Dedifferentiated amniotic fluid mesenchymal stem cell (primary cell): Measurements from ENCODE around the gene LHX3.

Source experiments
- DNase-seq: peaks from one replicate; pipeline ENCODE4 v3.0.0-alpha.2; 2016; ENCODE audit errors: extremely low spot score

The LHX3 gene

DNA sequence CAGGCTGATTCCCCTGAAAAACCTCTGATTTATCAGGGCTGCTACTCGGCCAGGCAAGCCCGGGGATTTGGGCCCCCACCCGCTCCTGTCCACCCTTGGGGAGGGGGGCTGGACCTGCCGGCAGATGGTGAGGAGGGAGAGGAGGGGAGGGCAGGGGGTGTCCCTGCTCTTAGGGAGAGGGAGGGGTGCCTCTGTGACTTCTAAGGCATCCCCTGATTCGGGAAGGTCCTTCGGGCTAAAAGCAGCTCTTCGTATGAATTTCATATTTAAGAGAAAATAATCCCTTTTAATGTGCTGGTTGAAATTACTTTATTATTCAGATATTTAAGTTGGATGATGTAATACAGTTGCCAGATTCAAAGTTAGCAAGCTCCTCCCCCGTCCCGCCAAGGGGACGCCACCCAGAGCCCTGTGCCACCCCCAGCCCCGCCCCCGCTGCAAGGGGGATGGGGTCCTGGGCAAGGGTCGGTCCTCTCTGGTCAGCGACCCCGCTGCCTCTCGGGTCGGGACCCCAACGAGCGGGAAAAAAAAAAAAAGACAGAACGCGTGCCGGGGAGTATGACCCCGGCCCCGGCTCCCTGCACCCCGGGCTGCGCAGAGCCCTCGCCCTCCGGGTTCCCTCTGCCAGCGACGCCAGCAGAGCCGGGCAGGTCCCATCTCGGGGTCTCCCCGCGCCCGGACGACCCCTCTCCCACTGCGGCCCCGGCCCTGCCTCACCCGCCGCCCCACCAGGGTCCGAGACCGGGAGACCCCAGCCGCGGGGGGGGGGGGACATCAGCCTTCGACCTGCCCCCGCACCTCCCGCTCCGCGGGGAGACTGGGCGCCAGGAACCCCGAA is 12.4 kb downstream of the LHX3 start:
- DNase-seq, result no peak

DNA sequence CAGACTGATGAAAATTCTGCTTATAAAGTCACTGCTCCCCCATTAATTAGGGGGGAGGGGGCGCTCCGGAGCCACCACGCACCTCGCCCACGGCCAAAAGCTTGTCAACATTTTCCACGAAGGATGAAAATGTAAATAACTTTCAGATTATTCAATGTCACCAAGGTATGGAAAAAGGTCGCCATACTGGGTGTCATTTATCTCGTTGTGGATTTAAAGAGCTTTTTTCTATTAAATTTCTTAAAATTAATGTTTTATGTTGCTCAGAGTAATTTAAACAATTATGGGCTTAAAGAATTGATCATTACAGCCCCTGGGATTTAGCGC is 13.0 kb downstream of the LHX3 start:
- no peak for DNase-seq

- no peak for DNase-seq
These were observed 13.6 kb downstream of the LHX3 start for GRCh38 chr9:136191099-136191959.

DNA sequence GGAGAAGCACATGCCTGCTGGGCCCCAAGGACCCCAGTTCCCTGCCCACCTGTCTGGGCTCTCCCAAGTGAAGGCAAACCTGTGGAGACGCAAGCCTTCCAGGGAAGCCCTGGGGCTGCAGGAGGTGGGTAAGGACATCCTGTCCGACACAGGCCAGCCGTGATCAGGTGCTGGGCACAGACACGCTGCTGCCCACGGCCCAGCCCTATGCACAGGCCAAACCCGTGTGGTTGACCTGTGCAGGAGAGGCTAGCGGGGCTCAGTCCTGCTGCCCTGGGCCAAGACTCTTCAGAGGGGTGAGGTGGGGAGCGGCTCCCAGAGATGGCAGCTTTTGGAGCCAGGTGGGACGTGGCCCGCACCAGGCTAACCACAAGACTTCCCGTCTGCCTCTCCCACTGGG is 14.3 kb downstream of the LHX3 start:
- no peak for DNase-seq

DNA sequence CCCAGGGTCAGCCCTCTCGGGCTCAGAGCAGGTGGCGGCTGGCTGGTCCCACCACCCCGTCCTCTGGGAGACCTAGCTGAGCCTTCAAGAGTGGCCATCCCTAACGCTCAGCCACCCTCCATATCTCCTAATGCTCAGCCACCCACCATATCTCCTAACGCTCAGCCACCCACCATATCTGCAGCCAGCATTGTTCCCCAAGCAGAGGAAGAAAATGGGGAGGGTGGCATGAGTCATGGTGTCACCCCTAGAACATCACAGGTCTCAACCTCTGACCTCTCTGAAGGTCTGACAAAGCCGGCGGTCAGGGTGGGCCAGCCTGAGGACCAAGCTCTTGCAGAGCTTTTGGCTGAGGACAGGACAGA is 14.7 kb downstream of the LHX3 start:
- DNase-seq, result no peak

DNA sequence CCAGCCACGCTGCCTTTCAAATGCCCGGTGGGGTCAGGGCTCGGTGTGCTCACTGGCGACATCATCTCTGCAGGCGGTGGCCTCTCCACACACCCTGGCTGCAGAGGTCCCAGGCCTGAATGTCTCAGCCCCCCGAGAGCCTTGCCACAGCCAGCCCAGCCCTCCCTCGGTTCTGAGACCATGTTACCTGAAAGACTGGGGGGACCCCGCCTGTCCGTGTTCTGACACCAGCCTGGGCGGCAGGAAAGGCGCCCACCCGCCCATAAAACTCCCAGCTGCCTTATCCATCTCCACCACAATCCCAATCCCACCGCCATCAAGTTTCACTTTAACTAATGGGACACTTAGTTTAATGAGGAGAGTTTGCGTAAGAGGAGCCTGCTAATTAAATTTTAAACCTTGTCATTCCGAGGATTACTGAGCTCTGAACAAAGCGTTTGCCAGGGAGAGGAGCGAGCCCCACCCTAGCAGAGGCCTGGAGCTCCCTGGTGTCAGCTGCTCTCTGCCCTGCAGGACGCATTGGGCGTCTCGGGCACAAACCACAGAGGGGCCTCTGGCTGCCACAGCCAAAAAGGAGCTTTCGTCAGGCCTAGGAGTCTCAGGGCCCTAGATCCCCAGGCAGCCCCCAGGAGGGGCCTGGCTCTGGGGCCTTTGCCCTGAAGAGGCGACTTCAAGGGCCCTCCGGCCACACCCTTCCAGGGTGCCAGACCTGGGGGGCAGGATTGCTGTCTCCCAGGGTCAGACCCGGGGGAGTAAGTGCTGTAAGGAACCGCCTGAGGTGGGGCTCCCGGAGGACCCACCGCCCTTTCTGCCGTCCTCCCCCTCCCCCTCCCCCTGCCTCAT is 15.3 kb downstream of the LHX3 start:
- DNase-seq, result no peak

DNA sequence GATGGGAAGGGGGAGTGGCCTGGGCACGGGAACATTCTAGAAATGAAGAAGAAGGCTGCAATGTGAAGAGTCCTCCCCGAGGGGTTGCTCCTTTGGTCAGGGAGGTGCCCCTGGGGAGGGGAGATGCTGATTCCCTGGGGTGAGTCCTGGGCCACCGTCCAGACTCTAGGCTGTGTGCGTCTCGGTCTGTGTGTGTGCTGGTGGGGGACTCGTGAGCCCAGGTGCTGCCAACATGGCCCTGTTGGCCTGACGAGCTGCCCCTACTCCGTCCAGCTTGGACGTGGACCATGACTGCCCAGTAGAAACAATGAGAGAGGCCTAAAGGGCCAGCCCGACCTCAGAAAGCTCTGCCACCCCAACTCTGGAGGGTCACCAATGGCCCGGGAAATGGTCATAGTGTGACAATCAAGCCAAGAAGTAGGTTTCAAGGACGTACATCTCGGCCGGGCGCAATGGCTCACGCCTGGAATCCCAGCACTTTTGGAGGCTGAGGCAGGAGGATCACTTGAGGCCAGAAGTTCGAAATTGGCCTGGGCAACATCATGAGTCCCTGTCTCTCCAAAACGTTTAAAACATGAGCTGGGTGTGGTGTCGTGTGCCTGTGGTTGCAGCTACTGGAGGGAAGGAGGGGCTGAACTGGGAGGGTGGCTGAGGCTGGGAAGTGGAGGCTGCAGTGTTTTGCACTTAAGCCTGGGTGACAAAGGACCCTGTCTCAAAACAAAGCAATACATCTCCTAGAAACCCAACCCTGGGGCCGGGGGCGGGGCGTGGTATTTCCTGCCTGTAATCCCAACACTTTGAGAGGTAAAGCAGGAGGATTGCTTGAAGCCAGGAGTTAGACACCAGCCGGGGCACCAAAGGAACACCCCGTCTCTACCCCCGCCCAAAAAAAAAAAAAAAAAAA is 17.0 kb downstream of the LHX3 start:
- no peak for DNase-seq

- DNase-seq, result no peak
These were observed 17.7 kb downstream of the LHX3 start for GRCh38 chr9:136187197-136187596.

DNA sequence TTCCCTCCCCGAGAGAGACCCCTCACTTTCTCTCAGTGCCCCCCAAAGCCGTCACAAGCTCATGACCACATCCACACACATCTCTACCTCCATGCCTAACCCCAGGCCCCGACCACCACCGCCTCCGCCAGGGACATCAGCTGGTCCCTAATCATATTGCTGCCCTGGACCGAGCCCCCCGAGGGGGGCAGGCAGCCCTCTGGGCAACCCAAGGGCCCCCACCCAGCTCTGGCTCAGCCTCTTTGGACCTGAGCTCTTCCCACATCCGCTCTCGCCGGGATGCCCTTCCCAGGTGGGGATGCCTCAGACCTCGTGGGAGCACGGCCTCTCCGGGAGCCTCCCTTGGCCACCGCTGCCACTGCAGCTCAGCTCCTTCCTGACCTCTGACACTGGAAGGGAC is 18.5 kb downstream of the LHX3 start:
- no peak for DNase-seq

DNA sequence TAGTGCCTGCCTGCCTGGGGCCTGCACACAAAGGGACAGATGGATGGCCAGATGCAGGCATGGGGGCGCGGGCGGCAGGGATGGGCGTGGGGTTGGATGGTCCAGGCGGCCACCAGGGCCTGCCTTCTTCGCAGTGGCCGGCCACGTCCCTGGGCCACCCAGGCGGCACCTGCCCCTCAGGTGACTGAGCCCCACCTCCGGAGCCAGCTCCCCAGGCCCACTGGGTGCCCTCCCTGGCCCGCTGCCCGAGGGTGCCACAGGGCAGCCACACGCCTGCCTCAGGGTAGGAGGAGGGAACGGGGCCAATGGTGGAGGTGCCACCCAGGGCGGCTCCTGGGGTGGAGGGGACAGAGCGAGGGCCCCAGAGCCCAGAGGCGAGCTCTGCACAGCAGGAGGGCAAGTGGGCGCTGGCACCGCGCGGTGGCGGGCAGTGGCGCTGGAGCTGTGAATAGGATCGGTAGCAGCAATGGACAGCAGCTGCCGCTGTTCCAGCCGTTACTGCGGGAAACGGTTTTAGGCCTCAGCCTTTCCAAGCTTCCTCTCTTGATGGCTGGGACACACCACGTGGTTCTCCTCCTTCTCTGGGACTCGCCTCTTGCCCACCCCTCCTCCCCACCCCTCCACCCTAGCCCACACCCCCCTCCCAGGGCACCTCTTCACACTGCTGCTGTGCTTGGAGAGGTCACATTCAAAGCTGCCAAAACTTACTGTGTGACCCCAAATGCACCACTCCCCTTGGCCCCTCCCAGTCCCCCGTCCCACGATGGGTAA is 19.1 kb downstream of the LHX3 start:
- DNase-seq, result no peak

- DNase-seq, result no peak
These were observed 19.9 kb downstream of the LHX3 start for GRCh38 chr9:136185066-136185465.

- DNase-seq, result no peak
These were observed 22.0 kb downstream of the LHX3 start for GRCh38 chr9:136182850-136183422.

GRCh38 chr9:136182420-136182787 is 22.5 kb downstream of the LHX3 start:
- DNase-seq, result no peak

DNA sequence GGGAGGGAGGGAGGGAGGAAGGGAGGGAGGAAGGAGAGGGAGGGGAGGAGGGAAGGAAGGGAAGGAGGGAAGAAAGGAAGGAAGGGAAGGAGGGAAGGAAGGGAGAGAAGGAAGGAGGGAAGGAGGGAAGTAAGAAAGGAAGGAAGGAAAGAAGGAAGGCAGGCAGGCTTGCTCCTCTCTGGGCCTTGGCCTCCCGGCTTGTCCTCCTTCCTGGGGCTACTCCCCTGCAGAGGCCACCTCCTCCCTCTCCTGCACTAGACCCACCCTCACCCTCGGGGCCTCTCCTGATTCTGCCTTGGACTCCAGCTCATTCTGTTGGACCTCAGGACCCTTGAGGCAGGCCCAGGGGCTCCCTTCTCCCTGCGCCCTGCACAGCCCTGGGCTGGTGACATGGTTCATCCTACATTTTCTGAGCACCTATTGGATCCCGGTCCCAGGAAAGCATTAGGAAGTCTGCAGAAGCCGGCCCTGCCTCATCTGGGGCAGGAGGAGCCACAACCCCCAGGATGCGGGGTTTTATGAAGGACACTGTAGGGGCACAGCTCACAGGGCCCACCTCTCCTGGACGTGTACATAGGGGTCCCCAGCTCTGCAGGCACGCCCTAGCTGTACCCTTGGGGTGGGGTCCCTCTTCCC is 23.0 kb downstream of the LHX3 start:
- no peak for DNase-seq

DNA sequence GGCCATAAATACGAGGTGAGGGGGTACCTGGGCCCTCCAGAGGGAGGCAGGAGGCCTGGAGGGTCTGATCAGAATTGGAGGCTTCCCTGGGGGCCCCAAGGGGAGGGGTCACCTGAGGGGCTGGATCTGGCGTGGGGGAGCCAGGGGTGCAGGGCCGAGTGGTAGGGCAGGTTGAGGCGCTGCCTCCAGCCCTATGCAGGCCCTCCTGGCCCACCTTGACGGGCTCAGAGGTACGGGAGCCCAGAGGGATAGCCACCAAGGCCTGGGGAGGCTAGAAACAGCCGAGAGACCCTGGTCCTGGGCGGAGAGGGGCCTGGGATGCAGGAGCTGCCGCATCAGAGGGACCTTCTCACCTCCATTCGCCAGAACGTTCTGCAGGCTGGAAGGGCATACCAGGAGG is 24.3 kb downstream of the LHX3 start:
- no peak for DNase-seq

GRCh38 chr9:136179761-136180160 is 25.2 kb downstream of the LHX3 start:
- DNase-seq, result no peak

- no peak for DNase-seq
These were observed 25.8 kb downstream of the LHX3 start for GRCh38 chr9:136179101-136179616.

GRCh38 chr9:136178773-136179075 is 26.2 kb downstream of the LHX3 start:
- DNase-seq, result no peak

GRCh38 chr9:136178061-136178772 is 26.7 kb downstream of the LHX3 start:
- no peak for DNase-seq
